Trophoblast cell (in vitro differentiated cells and primary cell): ENCODE results near the gene ACTL7B.
"Not testable (repeated sequence)": the region's sequence is repeated elsewhere in the genome, so short reads cannot be mapped to it uniquely, and the experiment has no call there.

ENCODE experiments used
- DNase-seq, 2 donors: peaks; one replicate each; pipeline ENCODE4 v3.0.0-alpha.2; 2016
- H2AFZ ChIP-seq: 2 replicates; pipeline ENCODE4 v1.6.1; 2013; ENCODE audit warnings: low read length, moderate library complexity, mild to moderate bottlenecking; ENCODE audit not compliant: insufficient read depth, poor library complexity
- H2AK5ac ChIP-seq: 2 replicates; pipeline ENCODE4 v1.6.1; 2013; ENCODE audit warnings: mild to moderate bottlenecking, low read length
- H2BK120ac ChIP-seq: 2 replicates; pipeline ENCODE4 v1.6.1; 2013; ENCODE audit warnings: low read length, mild to moderate bottlenecking, moderate library complexity; ENCODE audit not compliant: insufficient read depth, poor library complexity
- H2BK12ac ChIP-seq: 2 replicates; pipeline ENCODE4 v1.6.1; 2013; ENCODE audit warnings: mild to moderate bottlenecking, low read length, moderate library complexity
- H2BK5ac ChIP-seq: 2 replicates; pipeline ENCODE4 v1.6.1; 2013; ENCODE audit warnings: low read length, low read depth, moderate library complexity, mild to moderate bottlenecking; ENCODE audit not compliant: poor library complexity
- H3K14ac ChIP-seq: 2 replicates; pipeline ENCODE4 v1.6.1; 2013; ENCODE audit warnings: mild to moderate bottlenecking, low read length
- H3K18ac ChIP-seq: 2 replicates; pipeline ENCODE4 v1.6.1; 2013; ENCODE audit warnings: mild to moderate bottlenecking, low read length
- H3K23ac ChIP-seq: 2 replicates; pipeline ENCODE4 v1.6.1; 2013; ENCODE audit warnings: low read length
- H3K27ac ChIP-seq: 2 replicates; pipeline ENCODE4 v1.5.1; 2013; ENCODE audit warnings: low read depth, mild to moderate bottlenecking, inconsistent platforms, low read length, moderate library complexity
- H3K27me3 ChIP-seq: 2 replicates; pipeline ENCODE4 v1.6.1; 2013; ENCODE audit warnings: inconsistent platforms, mild to moderate bottlenecking, low read length, moderate library complexity; ENCODE audit not compliant: insufficient read depth
- H3K36me3 ChIP-seq, 2 experiments: 1 replicate in 1 of 2; 2 replicates in 1 of 2; pipeline ENCODE4 v1.6.1; 2013; ENCODE audit warnings: low read length in 2 of 2, mild to moderate bottlenecking in 2 of 2, moderate library complexity in 1 of 2; ENCODE audit not compliant: insufficient read depth in 2 of 2, control insufficient read depth in 1 of 2
- H3K4ac ChIP-seq: 2 replicates; pipeline ENCODE4 v1.6.1; 2013; ENCODE audit warnings: low read depth, mild to moderate bottlenecking, low read length, moderate library complexity
- H3K4me1 ChIP-seq, 2 experiments: 1 replicate in 1 of 2; 2 replicates in 1 of 2; pipeline ENCODE4 v1.6.1; 2013; ENCODE audit warnings: low read length in 2 of 2, mild to moderate bottlenecking in 2 of 2, moderate library complexity in 1 of 2; ENCODE audit not compliant: insufficient read depth in 2 of 2, control insufficient read depth in 1 of 2
- H3K4me2 ChIP-seq: 2 replicates; pipeline ENCODE4 v1.6.1; 2013; ENCODE audit warnings: inconsistent platforms, mild to moderate bottlenecking, low read length, moderate library complexity
- H3K4me3 ChIP-seq: 2 replicates; pipeline ENCODE4 v1.5.1; 2013; ENCODE audit warnings: mild to moderate bottlenecking, low read depth, low read length, inconsistent platforms
- H3K79me1 ChIP-seq: one replicate; pipeline ENCODE4 v1.6.1; 2013; ENCODE audit warnings: low read length
- H3K79me2 ChIP-seq: 2 replicates; pipeline ENCODE4 v1.6.1; 2013; ENCODE audit warnings: low read length, mild to moderate bottlenecking; ENCODE audit not compliant: control insufficient read depth, insufficient read depth, poor library complexity
- H3K9ac ChIP-seq: 2 replicates; pipeline ENCODE4 v1.6.1; 2013; ENCODE audit warnings: mild to moderate bottlenecking, low read length
- H3K9me3 ChIP-seq: 2 replicates; pipeline ENCODE4 v1.6.1; 2013; ENCODE audit warnings: low read depth, mild to moderate bottlenecking, control low read depth, inconsistent platforms, low read length; ENCODE audit not compliant: insufficient read depth
- H4K12ac ChIP-seq: 2 replicates; pipeline ENCODE4 v1.6.1; 2013; ENCODE audit warnings: low read depth, mild to moderate bottlenecking, low read length, moderate library complexity
- H4K8ac ChIP-seq: 2 replicates; pipeline ENCODE4 v1.6.1; 2013; ENCODE audit warnings: low read depth, mild to moderate bottlenecking, low read length, moderate library complexity
- H4K91ac ChIP-seq: one replicate; pipeline ENCODE4 v1.6.1; 2013; ENCODE audit warnings: low read depth, mild to moderate bottlenecking, low read length, moderate library complexity
- WGBS: extraction: QIAGEN DNeasy Blood & Tissue Kit; methylation state at CpG from one replicate; pipeline ENCODE4 v1.1.7; 2013; ENCODE audit warnings: missing lambda C conversion rate; ENCODE audit not compliant: insufficient read length, insufficient coverage; ENCODE audit errors: extremely low coverage; 5-methylcytosine and 5-hydroxymethylcytosine counted together

Gene ACTL7B

GRCh38 chr9:108889649-108890067, 33.9 kb upstream of the ACTL7B start:
- no CpG with 5 or more reads among the region's 4 CpGs for WGBS
- Histone ChIP-seq H4K91ac (no peak overlapping the region), H2BK12ac (no peak overlapping the region), H3K4me1 (no peaks in the 10 kb centered on the region), H3K79me2 (no peaks in the 10 kb centered on the region), H3K9me3 (no peaks in the 10 kb centered on the region), H4K12ac (no peak overlapping the region), H3K27me3 (no peaks in the 10 kb centered on the region), H3K4me3 (no peak overlapping the region), H3K18ac (no peak overlapping the region), H3K4ac (no peak overlapping the region), H3K9ac (no peak overlapping the region), H3K79me1 (no peaks in the 10 kb centered on the region), H3K4me2 (no peak overlapping the region), H3K14ac (no peak overlapping the region), H2BK5ac (no peak overlapping the region), H4K8ac (no peak overlapping the region), H3K36me3 (peaks cover 18 to 31% of the 10 kb centered on the region in 2 experiments), H2BK120ac (no peak overlapping the region), H3K23ac (no peak overlapping the region), H2AK5ac (no peak overlapping the region), H2AFZ (no peak overlapping the region), H3K27ac (no peak overlapping the region)
- DNase-seq: peak in 1 of 2 donors; percentile 29

GRCh38 chr9:108886594-108887271, 30.9 kb upstream of the ACTL7B start:
- not testable (repeated sequence) for H3K9me3 ChIP-seq, H4K91ac ChIP-seq, H3K4me1 ChIP-seq, H3K4me2 ChIP-seq, H2AK5ac ChIP-seq, H2AFZ ChIP-seq, H4K12ac ChIP-seq, H2BK5ac ChIP-seq, H3K27ac ChIP-seq, H3K18ac ChIP-seq, H3K14ac ChIP-seq, H3K79me1 ChIP-seq, H2BK120ac ChIP-seq, H3K27me3 ChIP-seq, H3K4ac ChIP-seq, H3K9ac ChIP-seq, H2BK12ac ChIP-seq, H3K23ac ChIP-seq, DNase-seq, H3K4me3 ChIP-seq, H3K79me2 ChIP-seq, H4K8ac ChIP-seq
- WGBS: no CpG with 5 or more reads among the region's 3 CpGs
- H3K36me3 ChIP-seq: peaks cover 11 to 21% of the 10 kb centered on the region in 2 experiments

- Histone ChIP-seq H3K18ac (no peak overlapping the region), H3K4me2 (no peak overlapping the region), H4K91ac (no peak overlapping the region), H3K4me3 (no peak overlapping the region), H3K9ac (no peak overlapping the region), H3K36me3 (peaks cover 7 to 16% of the 10 kb centered on the region in 2 experiments), H2BK12ac (no peak overlapping the region), H3K14ac (no peak overlapping the region), H4K8ac (no peak overlapping the region), H3K4ac (no peak overlapping the region), H3K79me2 (no peaks in the 10 kb centered on the region), H3K27me3 (no peaks in the 10 kb centered on the region), H3K27ac (no peak overlapping the region), H2AFZ (no peak overlapping the region), H2BK120ac (no peak overlapping the region), H3K9me3 (no peaks in the 10 kb centered on the region), H2BK5ac (no peak overlapping the region), H3K79me1 (no peaks in the 10 kb centered on the region), H2AK5ac (no peak overlapping the region), H3K23ac (no peak overlapping the region), H4K12ac (no peak overlapping the region), H3K4me1 (no peaks in the 10 kb centered on the region)
- no peak for DNase-seq
- WGBS: no CpG with 5 or more reads among the region's 1 CpG
Observed at GRCh38 chr9:108885643-108886348, 30.0 kb upstream of the ACTL7B start.

GRCh38 chr9:108884701-108885100, 28.9 kb upstream of the ACTL7B start:
- H3K9ac ChIP-seq: no peak overlapping the region
- no peak overlapping the region for H3K14ac ChIP-seq
- no CpG with 5 or more reads among the region's 3 CpGs for WGBS
- no peak overlapping the region for H4K91ac ChIP-seq
- H3K23ac ChIP-seq: no peak overlapping the region
- H3K36me3 ChIP-seq: peaks cover 8 to 13% of the 10 kb centered on the region in 2 experiments
- no peaks in the 10 kb centered on the region for H3K27me3 ChIP-seq
- H3K18ac ChIP-seq: no peak overlapping the region
- no peak overlapping the region for H2BK120ac ChIP-seq
- H3K79me1 ChIP-seq: no peaks in the 10 kb centered on the region
- no peak overlapping the region for H3K4me2 ChIP-seq
- no peak overlapping the region for H3K4ac ChIP-seq
- H3K4me3 ChIP-seq: no peak overlapping the region
- H3K27ac ChIP-seq: no peak overlapping the region
- H2AFZ ChIP-seq: no peak overlapping the region
- no peak for DNase-seq
- no peak overlapping the region for H2BK5ac ChIP-seq
- H2BK12ac ChIP-seq: no peak overlapping the region
- no peak overlapping the region for H2AK5ac ChIP-seq
- H3K9me3 ChIP-seq: no peaks in the 10 kb centered on the region
- no peak overlapping the region for H4K8ac ChIP-seq
- no peaks in the 10 kb centered on the region for H3K79me2 ChIP-seq
- H3K4me1 ChIP-seq: no peaks in the 10 kb centered on the region
- no peak overlapping the region for H4K12ac ChIP-seq
